Measurements from ENCODE around the gene C1QL1. TPM values are rescaled to one million over a fixed set of nuclear protein-coding genes. Genes with fewer than 3 reads are reported as not detected.
A peak's percentile ranks its signal among the peaks of the same experiment; 100 is the strongest.

The C1QL1 gene
- total and polyA plus RNA-seq, 4 experiments from 2014 or later = not detected

DNA sequence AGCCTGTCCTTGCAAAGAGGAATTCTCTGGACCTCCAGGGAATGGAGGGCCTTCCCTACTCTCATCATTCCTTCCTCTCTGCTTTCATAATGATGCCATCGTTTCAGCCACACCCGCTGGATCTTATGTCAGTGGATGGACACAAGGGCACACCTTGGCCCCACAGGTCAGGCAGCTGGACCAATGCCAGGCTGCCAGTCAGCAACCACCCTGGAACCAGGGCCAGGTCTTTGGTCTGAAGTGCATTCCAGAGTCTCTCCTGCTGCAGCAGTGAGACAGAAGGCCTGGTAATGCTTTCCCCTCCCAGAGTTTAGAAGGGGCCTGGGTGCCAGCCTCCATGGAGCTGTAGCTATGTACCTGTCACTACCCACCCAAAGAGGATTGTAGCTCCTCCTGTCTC, 7.4 kb downstream of the C1QL1 start:
- Histone ChIP-seq H3K9me3 (ENCODE audit: control insufficient read depth in 1 of 2, low read length in 2 of 2) (no peaks in the 10 kb centered on the region), H3K27me3 (ENCODE audit: insufficient read depth, low read length) (peaks cover 11% of the 10 kb centered on the region), H3K36me3 (ENCODE audit: insufficient read depth, low read length) (no peaks in the 10 kb centered on the region), H3K4me3 (ENCODE audit: low read length in 2 of 2) (no peak overlapping the region), H3K4me1 (ENCODE audit: insufficient read depth, low read length) (peaks cover 7% of the 10 kb centered on the region), H3K27ac (ENCODE audit: low read depth, low read length) (no peak overlapping the region)
- ChIA-PET CTCF (ENCODE audit: partially characterized antibody) (interaction anchor here (1.0 kb wide), 1 partner anchor 61 kb away, joined by 4 read pairs; no protein-coding TSS in a partner anchor), POLR2A (ENCODE audit: partially characterized antibody) (no interaction called here)
- H3K9me3 Mint-ChIP-seq = no peaks in the 10 kb centered on the region
- DNase-seq = no peak
- peaks cover 0 to 5% of the 10 kb centered on the region in 2 donors for H3K36me3 Mint-ChIP-seq
- H3K4me3 Mint-ChIP-seq = peak overlapping the region in 1 of 8 donors; percentile 57
- peaks cover 27 to 47% of the 10 kb centered on the region in 2 donors for H3K27me3 Mint-ChIP-seq
- peaks cover 0 to 19% (median 2%) of the 10 kb centered on the region in 4 donors for H3K4me1 Mint-ChIP-seq
- intact Hi-C loops (cut with micrococcal nuclease) = loop anchor here (10.0 kb wide), 1 partner anchor 836 kb away; the partner anchor contains the start of gene HDAC5
- no peak overlapping the region for H3K27ac Mint-ChIP-seq

- Mint-ChIP-seq H3K4me3 (peak overlapping the region in 2 of 8 donors; percentile 20 to 66), H3K27ac (no peak overlapping the region), H3K27me3 (peaks cover 24 to 42% of the 10 kb centered on the region in 2 donors), H3K9me3 (no peaks in the 10 kb centered on the region), H3K4me1 (peaks cover 0 to 15% (median 2%) of the 10 kb centered on the region in 4 donors), H3K36me3 (peaks cover 0 to 5% of the 10 kb centered on the region in 2 donors)
- Histone ChIP-seq H3K4me1 (ENCODE audit: insufficient read depth, low read length) (peaks cover 7% of the 10 kb centered on the region), H3K36me3 (ENCODE audit: insufficient read depth, low read length) (no peaks in the 10 kb centered on the region), H3K9me3 (ENCODE audit: control insufficient read depth in 1 of 2, low read length in 2 of 2) (no peaks in the 10 kb centered on the region), H3K27ac (ENCODE audit: low read depth, low read length) (no peak overlapping the region), H3K4me3 (ENCODE audit: low read length in 2 of 2) (no peak overlapping the region), H3K27me3 (ENCODE audit: insufficient read depth, low read length) (peaks cover 5% of the 10 kb centered on the region)
- ChIA-PET POLR2A (ENCODE audit: partially characterized antibody) (no interaction called here), CTCF (ENCODE audit: partially characterized antibody) (interaction anchor here (1.0 kb wide), 1 partner anchor 62 kb away, joined by 4 read pairs; no protein-coding TSS in a partner anchor)
- intact Hi-C loops (cut with micrococcal nuclease) = loop anchor here (10.0 kb wide), 1 partner anchor 835 kb away; the partner anchor contains the start of gene HDAC5
- no peak for DNase-seq
Observed at GRCh38 chr17:44959821-44960531, 8.1 kb downstream of the C1QL1 start.

DNA sequence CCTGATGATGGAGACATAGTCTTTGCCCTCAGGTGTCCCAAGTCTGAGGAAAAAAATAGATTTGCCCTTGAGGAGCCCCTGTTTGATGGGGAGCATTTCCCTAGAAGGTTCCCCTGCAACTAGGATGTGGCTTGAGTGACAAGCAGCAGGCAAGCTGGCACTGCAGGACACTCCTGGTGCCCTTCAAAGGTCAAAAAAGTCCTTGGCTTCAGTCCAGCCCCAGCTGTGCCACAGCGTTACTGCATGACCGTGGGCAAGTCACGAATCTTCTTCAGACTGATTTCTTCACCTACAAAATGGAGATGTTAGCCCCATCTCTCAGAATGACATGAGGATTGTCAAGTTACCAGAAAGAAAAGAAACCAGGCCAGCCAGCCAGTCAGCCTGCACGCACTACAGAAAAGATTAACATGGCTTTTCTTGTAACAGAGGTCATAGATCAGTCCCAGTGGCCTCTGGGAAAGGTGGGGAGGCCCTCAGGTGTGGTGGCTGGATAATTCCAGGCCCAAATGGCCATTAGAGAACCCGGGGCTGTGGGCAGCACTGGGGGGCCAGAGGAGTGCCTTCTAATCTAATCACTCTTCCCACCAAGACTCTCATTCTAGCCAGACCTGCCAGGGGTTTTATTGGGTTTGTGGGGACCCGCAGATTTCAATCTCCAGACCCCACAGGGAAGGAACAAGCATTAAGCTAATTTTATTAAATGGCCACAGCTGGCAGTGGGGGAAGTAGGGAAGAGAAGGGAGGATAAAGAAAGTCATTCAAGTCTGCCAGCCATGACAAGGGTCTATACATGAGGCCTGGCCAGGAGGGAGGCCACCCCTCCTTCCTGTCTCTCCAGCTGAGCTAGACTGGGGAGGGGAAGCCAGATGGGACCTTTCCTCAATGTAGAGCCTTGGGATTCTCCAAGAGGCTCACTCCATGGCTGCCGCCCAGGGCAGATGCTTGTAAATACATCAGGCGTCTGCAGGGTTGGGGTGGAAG, 10.8 kb downstream of the C1QL1 start:
- Mint-ChIP-seq H3K4me3 (no peak overlapping the region), H3K27me3 (peaks cover 13 to 27% of the 10 kb centered on the region in 2 donors)
- POLR2A ChIA-PET (ENCODE audit: partially characterized antibody) = no interaction called here

DNA sequence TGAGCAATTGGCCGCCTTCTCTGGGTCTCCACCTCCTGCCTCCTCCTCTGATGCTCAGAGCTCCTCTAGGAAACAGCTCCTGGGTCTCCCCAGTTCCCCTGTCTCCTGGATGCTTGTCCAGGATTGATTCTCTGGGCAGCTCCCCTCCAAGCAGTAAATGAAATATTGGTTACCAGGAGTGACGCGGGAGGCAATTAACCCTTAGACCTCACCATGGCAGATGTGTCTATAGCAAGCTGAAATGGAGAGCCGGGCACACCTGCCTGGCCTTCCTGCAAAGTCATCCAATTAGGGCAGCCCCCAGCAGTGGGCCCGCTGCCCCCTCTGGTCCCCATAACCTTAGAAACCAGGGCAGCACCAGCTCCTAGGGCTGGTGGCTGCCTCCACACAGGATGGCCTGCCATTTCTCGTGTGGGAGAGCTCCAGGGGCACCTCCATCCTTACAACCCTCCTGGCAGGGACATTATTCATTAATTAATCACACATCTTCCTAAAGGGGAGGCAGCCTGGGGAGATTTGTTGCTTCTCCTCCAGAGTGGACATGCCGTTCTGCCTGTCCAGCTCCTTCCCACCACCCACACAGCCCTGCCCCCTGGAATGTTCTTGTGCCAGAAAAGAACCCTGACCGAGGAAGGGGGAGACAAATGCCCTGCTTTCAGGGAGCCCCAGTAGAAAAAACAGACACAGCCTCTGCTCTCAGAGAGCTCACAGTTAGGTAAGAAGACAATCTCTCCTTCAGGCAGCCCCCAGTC, 12.3 kb downstream of the C1QL1 start:
- POLR2A ChIA-PET (ENCODE audit: partially characterized antibody) = no interaction called here

More for the DNA sequence above, 10.8 kb downstream of the C1QL1 start:
- Histone ChIP-seq H3K4me3 (ENCODE audit: low read length in 2 of 2) (no peak overlapping the region), H3K9me3 (ENCODE audit: control insufficient read depth in 1 of 2, low read length in 2 of 2) (no peaks in the 10 kb centered on the region), H3K36me3 (ENCODE audit: insufficient read depth, low read length) (no peaks in the 10 kb centered on the region), H3K27ac (ENCODE audit: low read depth, low read length) (no peak overlapping the region), H3K27me3 (ENCODE audit: insufficient read depth, low read length) (peaks cover 5% of the 10 kb centered on the region), H3K4me1 (ENCODE audit: insufficient read depth, low read length) (peaks cover 7% of the 10 kb centered on the region)
- intact Hi-C loops (cut with micrococcal nuclease) = no loop called here
- peak overlapping the region in 1 of 7 donors; percentile 16 for H3K27ac Mint-ChIP-seq
- no peaks in the 10 kb centered on the region for H3K9me3 Mint-ChIP-seq
- no peaks in the 10 kb centered on the region for H3K36me3 Mint-ChIP-seq
- CTCF ChIA-PET (ENCODE audit: partially characterized antibody) = no interaction called here
- H3K4me1 Mint-ChIP-seq = peaks cover 0 to 10% (median 2%) of the 10 kb centered on the region in 4 donors
- no peak for DNase-seq

DNA sequence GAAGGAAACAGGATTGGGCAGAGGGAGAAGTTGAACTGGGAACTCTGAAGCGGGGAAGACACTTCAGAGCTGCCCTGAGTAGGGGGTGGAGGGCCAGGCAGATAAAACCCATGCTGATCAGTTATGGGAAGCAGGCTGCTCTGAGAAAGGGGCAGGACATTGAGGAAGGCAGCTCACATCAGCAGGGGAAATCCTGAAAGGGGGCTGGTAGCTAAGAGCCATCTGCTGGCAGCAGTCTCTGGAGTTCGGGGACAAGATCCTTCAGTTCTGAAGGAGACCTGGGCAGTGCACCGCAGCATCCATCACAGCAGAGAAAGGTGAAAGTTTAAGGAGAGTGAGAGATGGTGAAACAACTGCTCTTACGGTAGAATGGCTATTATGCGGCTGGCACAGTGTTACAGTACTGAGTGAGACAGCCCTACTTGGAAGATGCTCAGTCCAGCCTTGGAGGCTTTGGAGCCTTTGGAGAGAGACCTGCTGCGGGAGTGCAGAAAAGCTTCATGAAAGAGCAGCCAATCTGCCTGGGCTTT, 15.1 kb downstream of the C1QL1 start:
- H3K4me1 ChIP-seq (ENCODE audit: insufficient read depth, low read length) = peaks cover 6% of the 10 kb centered on the region
- H3K27me3 ChIP-seq (ENCODE audit: insufficient read depth, low read length) = no peaks in the 10 kb centered on the region
- no peaks in the 10 kb centered on the region for H3K9me3 ChIP-seq (ENCODE audit: control insufficient read depth in 1 of 2, low read length in 2 of 2)
- no peak overlapping the region for H3K27ac ChIP-seq (ENCODE audit: low read depth, low read length)
- H3K27me3 Mint-ChIP-seq = peaks cover 4 to 14% of the 10 kb centered on the region in 2 donors
- peak overlapping the region in 1 of 7 donors; percentile 56 for H3K27ac Mint-ChIP-seq
- H3K36me3 Mint-ChIP-seq = no peaks in the 10 kb centered on the region
- no peaks in the 10 kb centered on the region for H3K36me3 ChIP-seq (ENCODE audit: insufficient read depth, low read length)
- CTCF ChIA-PET (ENCODE audit: partially characterized antibody) = no interaction called here
- POLR2A ChIA-PET (ENCODE audit: partially characterized antibody) = no interaction called here
- no peak overlapping the region for H3K4me3 Mint-ChIP-seq
- no peak for DNase-seq
- intact Hi-C loops (cut with micrococcal nuclease) = no loop called here
- peaks cover 0 to 9% (median 6%) of the 10 kb centered on the region in 4 donors for H3K4me1 Mint-ChIP-seq
- no peak overlapping the region for H3K4me3 ChIP-seq (ENCODE audit: low read length in 2 of 2)
- H3K9me3 Mint-ChIP-seq = no peaks in the 10 kb centered on the region

More for the DNA sequence above, 12.3 kb downstream of the C1QL1 start:
- Mint-ChIP-seq H3K27ac (no peak overlapping the region), H3K36me3 (no peaks in the 10 kb centered on the region), H3K27me3 (peaks cover 13 to 24% of the 10 kb centered on the region in 2 donors), H3K4me1 (peaks cover 0 to 10% (median 2%) of the 10 kb centered on the region in 4 donors), H3K4me3 (no peak overlapping the region), H3K9me3 (no peaks in the 10 kb centered on the region)
- H3K4me1 ChIP-seq (ENCODE audit: insufficient read depth, low read length) = peaks cover 7% of the 10 kb centered on the region
- H3K27ac ChIP-seq (ENCODE audit: low read depth, low read length) = no peak overlapping the region
- intact Hi-C loops (cut with micrococcal nuclease) = no loop called here
- no peak for DNase-seq
- no peak overlapping the region for H3K4me3 ChIP-seq (ENCODE audit: low read length in 2 of 2)
- peaks cover 5% of the 10 kb centered on the region for H3K27me3 ChIP-seq (ENCODE audit: insufficient read depth, low read length)
- CTCF ChIA-PET (ENCODE audit: partially characterized antibody) = interaction anchor here (0.6 to 1.3 kb wide), 4 partner anchors 11 to 313 kb away, joined by 3 to 4 read pairs (median 4); partner anchors contain the start of gene C1QL1
- H3K36me3 ChIP-seq (ENCODE audit: insufficient read depth, low read length) = no peaks in the 10 kb centered on the region
- no peaks in the 10 kb centered on the region for H3K9me3 ChIP-seq (ENCODE audit: control insufficient read depth in 1 of 2, low read length in 2 of 2)

GRCh38 chr17:44948315-44948795, 19.7 kb downstream of the C1QL1 start:
- H3K4me1 Mint-ChIP-seq = peaks cover 3 to 23% (median 14%) of the 10 kb centered on the region in 4 donors
- H3K36me3 ChIP-seq (ENCODE audit: insufficient read depth, low read length) = no peaks in the 10 kb centered on the region
- CTCF ChIA-PET (ENCODE audit: partially characterized antibody) = no interaction called here
- intact Hi-C loops (cut with micrococcal nuclease) = loop anchor here (10.0 kb wide), 1 partner anchor 66 kb away; no protein-coding TSS in a partner anchor
- POLR2A ChIA-PET (ENCODE audit: partially characterized antibody) = no interaction called here
- peak overlapping the region; percentile 90 to 98 (median 97) for H3K4me3 Mint-ChIP-seq
- peak overlapping the region; percentile 66 to 98 (median 96) for H3K27ac Mint-ChIP-seq
- DNase-seq = peak in 1 of 5 donors; percentile 11
- H3K9me3 ChIP-seq (ENCODE audit: control insufficient read depth in 1 of 2, low read length in 2 of 2) = no peaks in the 10 kb centered on the region
- no peaks in the 10 kb centered on the region for H3K27me3 Mint-ChIP-seq
- no peaks in the 10 kb centered on the region for H3K9me3 Mint-ChIP-seq
- H3K27me3 ChIP-seq (ENCODE audit: insufficient read depth, low read length) = no peaks in the 10 kb centered on the region
- peaks cover 19% of the 10 kb centered on the region for H3K4me1 ChIP-seq (ENCODE audit: insufficient read depth, low read length)
- peaks cover 0 to 2% of the 10 kb centered on the region in 2 donors for H3K36me3 Mint-ChIP-seq
- peak overlapping the region; percentile 55 for H3K27ac ChIP-seq (ENCODE audit: low read depth, low read length)
- peak overlapping the region; percentile 74 to 80 for H3K4me3 ChIP-seq (ENCODE audit: low read length in 2 of 2)
